Measurements from ENCODE around the gene CTAGE9. TPM values are rescaled to one million over a fixed set of nuclear protein-coding genes. Genes with fewer than 3 reads are reported as not detected.

Gene CTAGE9
- total RNA-seq, 1 experiment from 2014 or later, result 0.15 TPM

GRCh38 chr6:131731224-131731623 lies 20.4 kb upstream of the CTAGE9 start:
- no peaks in the 10 kb centered on the region for H3K36me3 ChIP-seq (ENCODE audit: control insufficient read depth, insufficient read depth, low read length)
- no peaks in the 10 kb centered on the region for H3K9me3 ChIP-seq (ENCODE audit: control insufficient read depth, insufficient read depth, low read depth, low read length)
- ChIA-PET POLR2A (no interaction called here), CTCF (no interaction called here)
- no peaks in the 10 kb centered on the region for H3K4me1 ChIP-seq (ENCODE audit: control insufficient read depth, insufficient read depth, low read length)
- DNase-seq (ENCODE audit: low read depth, low spot score) (no peak), ATAC-seq (no peak)
- intact Hi-C loops (cut with micrococcal nuclease; ENCODE audit: unreplicated experiment), result no loop called here
- no TSS peak for BruUV-seq (replicated peaks)
- H3K4me3 ChIP-seq (ENCODE audit: low read depth in 2 of 2, low read length in 2 of 2), result no peak overlapping the region
- no peak overlapping the region for H3K27ac ChIP-seq (ENCODE audit: low read length)
- no peaks in the 10 kb centered on the region for H3K27me3 ChIP-seq (ENCODE audit: control insufficient read depth, insufficient read depth, low read length)
- in situ Hi-C loops (cut with HindIII; ENCODE audit: low pct_unique_long_range_greater_than_20kb, low sequenced_read_pairs), result no loop called here
- TF ChIP-seq SIN3A (IDR thresholded peaks at IDR 0.05; ENCODE audit: borderline replicate concordance, insufficient read depth, low read depth, low read length) (no peak), POLR2AphosphoS5 (IDR thresholded peaks at IDR 0.05; ENCODE audit: low read depth, low read length) (no peak), CTCF (IDR thresholded peaks at IDR 0.05) (no peak), REST (IDR thresholded peaks at IDR 0.05; ENCODE audit: insufficient read depth in 1 of 2, low read depth in 2 of 2, low read length in 1 of 2) (no peak), TCF7L2 (IDR thresholded peaks at IDR 0.05; ENCODE audit: low read depth, low read length) (no peak)

DNA sequence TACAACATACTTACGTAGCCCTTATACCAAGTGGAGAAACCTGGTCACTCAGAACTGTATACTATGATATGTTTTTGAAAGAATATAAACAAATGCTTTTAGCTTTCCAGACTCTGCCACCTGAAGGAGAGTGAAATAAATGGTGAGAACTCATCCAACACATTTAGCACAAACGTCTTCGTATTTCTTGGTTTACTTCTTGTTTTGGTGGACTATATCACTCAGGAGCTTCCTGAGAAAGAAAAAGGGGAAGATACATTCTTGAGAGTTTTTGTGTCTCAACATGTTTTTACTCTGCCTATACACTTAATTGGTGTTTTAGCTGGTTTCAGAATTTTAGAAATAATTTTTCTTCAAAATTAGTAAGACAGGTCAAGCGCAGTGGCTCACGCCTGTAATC lies 19.4 kb upstream of the CTAGE9 start:
- no peak overlapping the region for H3K4me3 ChIP-seq (ENCODE audit: low read depth in 2 of 2, low read length in 2 of 2)
- H3K9me3 ChIP-seq (ENCODE audit: control insufficient read depth, insufficient read depth, low read depth, low read length), result no peaks in the 10 kb centered on the region
- intact Hi-C loops (cut with micrococcal nuclease; ENCODE audit: unreplicated experiment) (no loop called here), in situ Hi-C loops (cut with HindIII; ENCODE audit: low pct_unique_long_range_greater_than_20kb, low sequenced_read_pairs) (no loop called here)
- TF ChIP-seq TCF7L2 (IDR thresholded peaks at IDR 0.05; ENCODE audit: low read depth, low read length) (no peak), POLR2AphosphoS5 (IDR thresholded peaks at IDR 0.05; ENCODE audit: low read depth, low read length) (no peak), REST (IDR thresholded peaks at IDR 0.05; ENCODE audit: insufficient read depth in 1 of 2, low read depth in 2 of 2, low read length in 1 of 2) (no peak), SIN3A (IDR thresholded peaks at IDR 0.05; ENCODE audit: borderline replicate concordance, insufficient read depth, low read depth, low read length) (no peak), CTCF (IDR thresholded peaks at IDR 0.05) (no peak)
- H3K27me3 ChIP-seq (ENCODE audit: control insufficient read depth, insufficient read depth, low read length), result no peaks in the 10 kb centered on the region
- no peaks in the 10 kb centered on the region for H3K36me3 ChIP-seq (ENCODE audit: control insufficient read depth, insufficient read depth, low read length)
- POLR2A ChIA-PET, result no interaction called here
- ATAC-seq, result no peak
- DNase-seq (ENCODE audit: low read depth, low spot score), result no peak
- no peak overlapping the region for H3K27ac ChIP-seq (ENCODE audit: low read length)
- CTCF ChIA-PET, result no interaction called here
- H3K4me1 ChIP-seq (ENCODE audit: control insufficient read depth, insufficient read depth, low read length), result no peaks in the 10 kb centered on the region
- BruUV-seq (replicated peaks), result no TSS peak
